Measurements from ENCODE around the gene PLEKHA7.

GRCh38 chr11:16959602-16960001, 54.6 kb downstream of the PLEKHA7 start:
- TF ChIP-seq POLR2A (IDR thresholded peaks at IDR 0.05; ENCODE audit: low read depth, low read length): no peak
- no peak for TF ChIP-seq TAF1 (IDR thresholded peaks at IDR 0.05; ENCODE audit: borderline replicate concordance, low read depth, low read length)
- no peak for TF ChIP-seq POLR2AphosphoS5 (IDR thresholded peaks at IDR 0.05; ENCODE audit: low read depth, low read length)

All from GM12892 (cell line).